ENCODE results near the gene DGUOK. TPM values are rescaled to one million over a fixed set of nuclear protein-coding genes. Genes with fewer than 3 reads are reported as not detected.

Gene DGUOK
- total and polyA plus RNA-seq, 7 donors: 31.6 to 132 (median 48.1) TPM

- Histone ChIP-seq H3K27me3 (peaks cover 2 to 13% (median 9%) of the 10 kb centered on the region in 3 donors), H3K4me1 (peaks cover 0 to 48% (median 36%) of the 10 kb centered on the region in 4 donors), H3K9me3 (no peaks in the 10 kb centered on the region), H3K4me3 (no peak overlapping the region), H3K36me3 (no peaks in the 10 kb centered on the region), H3K27ac (no peak overlapping the region)
- no peak for DNase-seq
- intact Hi-C loops (cut with DNase I): loop anchor here (10.0 kb wide), 1 partner anchor 157 kb away; the partner anchor contains the start of gene STAMBP
- 34 to 76% methylated on average over 7 of the region's 7 CpGs for WGBS, 2 donors
- TF ChIP-seq POLR2AphosphoS5 (IDR thresholded peaks at IDR 0.05): no peak
- no peak for TF ChIP-seq CTCF (IDR thresholded peaks at IDR 0.05)
- TF ChIP-seq POLR2A (IDR thresholded peaks at IDR 0.05): no peak
These were observed 55.5 kb downstream of the DGUOK start for GRCh38 chr2:73982140-73982617.

- peak overlapping the region; percentile 30 to 73 (median 63) for H3K4me3 ChIP-seq
- peaks cover 2 to 12% (median 9%) of the 10 kb centered on the region in 3 donors for H3K27me3 ChIP-seq
- H3K36me3 ChIP-seq: no peaks in the 10 kb centered on the region
- peak overlapping the region; percentile 55 to 73 (median 64) for H3K27ac ChIP-seq
- no peak for DNase-seq
- H3K9me3 ChIP-seq: no peaks in the 10 kb centered on the region
- intact Hi-C loops (cut with DNase I): loop anchor here (2.0 to 10.0 kb wide), 2 partner anchors 57 to 159 kb away; partner anchors contain the start of genes DGUOK and STAMBP
- TF ChIP-seq POLR2AphosphoS5 (IDR thresholded peaks at IDR 0.05) (no peak), POLR2A (IDR thresholded peaks at IDR 0.05) (peak in 1 of 2 donors; percentile 36)
- peaks cover 0 to 61% (median 49%) of the 10 kb centered on the region in 4 donors for H3K4me1 ChIP-seq
- WGBS, 2 donors: 8 to 26% methylated on average over 35 of the region's 35 CpGs
These were observed 56.9 kb downstream of the DGUOK start for GRCh38 chr2:73983322-73984202.

GRCh38 chr2:73984203-73984921 lies 57.7 kb downstream of the DGUOK start, which contains the start of gene TET3:
TSS of gene TET3 (plus strand) at chr2:73984910. CDS start at chr2:73986404, 1,494 bp downstream.
- H3K27me3 ChIP-seq: peaks cover 2 to 8% (median 4%) of the 10 kb centered on the region in 3 donors
- H3K4me3 ChIP-seq: peak within 1 kb of the TSS; percentile 41 to 73 (median 63)
- peak within 1 kb of the TSS; percentile 57 to 73 (median 65) for H3K27ac ChIP-seq
- peaks cover 0 to 62% (median 50%) of the 10 kb centered on the region in 4 donors for H3K4me1 ChIP-seq
- no peaks in the 10 kb centered on the region for H3K9me3 ChIP-seq
- intact Hi-C loops (cut with DNase I): loop anchor here (2.0 to 10.0 kb wide), 2 partner anchors 58 to 160 kb away; partner anchors contain the start of genes DGUOK and STAMBP
- DNase-seq: peak; percentile 77
- H3K36me3 ChIP-seq: no peaks in the 10 kb centered on the region
- WGBS, 2 donors: 1% methylated on average over 85 of the region's 85 CpGs
- no peak for TF ChIP-seq POLR2A (IDR thresholded peaks at IDR 0.05)
- no peak for TF ChIP-seq CTCF (IDR thresholded peaks at IDR 0.05)
- no peak for TF ChIP-seq EP300 (IDR thresholded peaks at IDR 0.05)
- no peak for TF ChIP-seq POLR2AphosphoS5 (IDR thresholded peaks at IDR 0.05)

- no peak for TF ChIP-seq EP300 (IDR thresholded peaks at IDR 0.05)
- no peak for TF ChIP-seq CTCF (IDR thresholded peaks at IDR 0.05)
- TF ChIP-seq POLR2AphosphoS5 (IDR thresholded peaks at IDR 0.05): peak in 3 of 4 donors; percentile 37 to 54 (median 49)
- TF ChIP-seq POLR2A (IDR thresholded peaks at IDR 0.05): no peak
- no peaks in the 10 kb centered on the region for H3K9me3 ChIP-seq
- DNase-seq: peak; percentile 76
- H3K27me3 ChIP-seq: peaks cover 0 to 3% (median 2%) of the 10 kb centered on the region in 3 donors
- H3K36me3 ChIP-seq: no peaks in the 10 kb centered on the region
- H3K4me1 ChIP-seq: peaks cover 0 to 62% (median 50%) of the 10 kb centered on the region in 4 donors
- intact Hi-C loops (cut with DNase I): loop anchor here (2.0 to 10.0 kb wide), 3 partner anchors 58 to 160 kb away; partner anchors contain the start of genes DGUOK and STAMBP
- 0 to 1% methylated on average over 57 to 58 of the region's 58 CpGs for WGBS, 2 donors
- H3K4me3 ChIP-seq: peak overlapping the region; percentile 30 to 73 (median 63)
- H3K27ac ChIP-seq: peak overlapping the region; percentile 55 to 73 (median 64)
These were observed 58.2 kb downstream of the DGUOK start for GRCh38 chr2:73984922-73985307.

Measured in sigmoid colon (tissue), 7 donors.